Measurements from ENCODE around the gene HADHB. TPM values are rescaled to one million over a fixed set of nuclear protein-coding genes. Genes with fewer than 3 reads are reported as not detected.
A peak's percentile ranks its signal among the peaks of the same experiment; 100 is the strongest.
"Not testable (repeated sequence)": the region's sequence is repeated elsewhere in the genome, so short reads cannot be mapped to it uniquely, and the experiment has no call there.

HADHB gene
- total and polyA plus RNA-seq, 9 donors: 73.1 to 115 (median 98.5) TPM

DNA sequence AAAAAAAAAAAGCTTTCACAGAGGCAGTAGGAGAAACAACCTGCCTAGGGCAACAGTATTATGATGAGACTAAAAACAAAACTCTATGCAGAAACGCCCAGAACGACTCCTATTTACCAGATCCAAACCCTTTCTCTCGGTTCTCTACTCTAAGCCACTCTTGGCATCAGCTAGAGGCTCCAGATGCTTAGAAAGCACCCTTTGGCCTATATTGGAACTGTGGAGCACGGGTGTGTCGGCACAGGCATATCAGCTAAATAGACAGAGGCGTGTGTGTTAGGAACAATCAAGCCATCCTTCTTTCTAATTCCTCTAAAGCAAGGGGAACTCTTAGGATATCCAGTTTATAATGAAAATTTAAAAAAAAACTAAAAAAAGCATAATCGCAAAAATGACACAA lies 60.4 kb downstream of the HADHB start:
- H3K27ac ChIP-seq (ENCODE audit: low read length); H3K4me1 ChIP-seq (ENCODE audit: control insufficient read depth, insufficient read depth, low read length); H3K27me3 ChIP-seq (ENCODE audit: control insufficient read depth, insufficient read depth, low read length); H3K9me3 ChIP-seq (replicated peaks; ENCODE audit: control insufficient read depth, low read depth, low read length); H3K36me3 ChIP-seq (ENCODE audit: control insufficient read depth, insufficient read depth, low read length); H3K4me3 ChIP-seq (ENCODE audit: low read length): not testable (repeated sequence)
- WGBS (ENCODE audit: insufficient coverage): 63% methylated on average over 2 of the region's 7 CpGs
- DNase-seq: peak; percentile 47

GRCh38 chr2:26305540-26305939 lies 60.8 kb downstream of the HADHB start:
- WGBS (ENCODE audit: insufficient coverage): 67% methylated on average over 2 of the region's 6 CpGs
- H3K9me3 ChIP-seq (replicated peaks; ENCODE audit: control insufficient read depth, low read depth, low read length): no peaks in the 10 kb centered on the region
- DNase-seq: no peak
- no peaks in the 10 kb centered on the region for H3K27me3 ChIP-seq (ENCODE audit: control insufficient read depth, insufficient read depth, low read length)
- H3K4me3 ChIP-seq (ENCODE audit: low read length): no peak overlapping the region
- peaks cover 4% of the 10 kb centered on the region for H3K4me1 ChIP-seq (ENCODE audit: control insufficient read depth, insufficient read depth, low read length)
- H3K36me3 ChIP-seq (ENCODE audit: control insufficient read depth, insufficient read depth, low read length): peaks cover 3% of the 10 kb centered on the region
- H3K27ac ChIP-seq (ENCODE audit: low read length): no peak overlapping the region

DNA sequence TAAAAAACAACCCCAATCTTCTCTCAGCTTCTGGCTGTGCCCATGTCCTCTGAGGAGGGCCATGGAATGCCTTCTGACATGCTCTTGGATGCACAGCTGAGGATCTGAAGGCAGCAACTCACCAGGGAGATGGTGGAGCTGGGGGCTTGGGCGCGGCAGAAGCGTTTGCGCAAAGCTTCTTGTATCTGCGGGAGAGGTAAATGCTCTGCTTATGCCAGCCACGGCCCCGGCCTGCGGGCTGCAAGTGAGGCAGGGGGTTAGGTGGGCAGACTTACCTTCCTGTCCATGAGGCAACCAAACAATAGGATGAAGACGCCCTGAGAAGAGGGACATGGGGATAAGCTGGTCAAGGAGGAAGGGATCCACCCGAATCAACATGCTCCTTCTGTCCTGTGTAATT lies 65.2 kb downstream of the HADHB start:
- Histone ChIP-seq H3K4me3 (ENCODE audit: low read length) (no peak overlapping the region), H3K36me3 (ENCODE audit: control insufficient read depth, insufficient read depth, low read length) (no peaks in the 10 kb centered on the region)
- WGBS (ENCODE audit: insufficient coverage): 63% methylated on average over 3 of the region's 10 CpGs

GRCh38 chr2:26312471-26312870 lies 67.7 kb downstream of the HADHB start:
- no peak overlapping the region for H3K27ac ChIP-seq (ENCODE audit: low read length)
- H3K4me1 ChIP-seq (ENCODE audit: control insufficient read depth, insufficient read depth, low read length): no peaks in the 10 kb centered on the region
- WGBS (ENCODE audit: insufficient coverage): 93% methylated on average over 2 of the region's 9 CpGs
- DNase-seq: no peak
- no peaks in the 10 kb centered on the region for H3K9me3 ChIP-seq (replicated peaks; ENCODE audit: control insufficient read depth, low read depth, low read length)
- H3K36me3 ChIP-seq (ENCODE audit: control insufficient read depth, insufficient read depth, low read length): no peaks in the 10 kb centered on the region
- no peaks in the 10 kb centered on the region for H3K27me3 ChIP-seq (ENCODE audit: control insufficient read depth, insufficient read depth, low read length)
- H3K4me3 ChIP-seq (ENCODE audit: low read length): no peak overlapping the region

More for the DNA sequence above, 65.2 kb downstream of the HADHB start:
- no peak for DNase-seq
- H3K9me3 ChIP-seq (replicated peaks; ENCODE audit: control insufficient read depth, low read depth, low read length): no peaks in the 10 kb centered on the region
- H3K27me3 ChIP-seq (ENCODE audit: control insufficient read depth, insufficient read depth, low read length): no peaks in the 10 kb centered on the region
- H3K27ac ChIP-seq (ENCODE audit: low read length): no peak overlapping the region
- peaks cover 2% of the 10 kb centered on the region for H3K4me1 ChIP-seq (ENCODE audit: control insufficient read depth, insufficient read depth, low read length)

- no peaks in the 10 kb centered on the region for H3K36me3 ChIP-seq (ENCODE audit: control insufficient read depth, insufficient read depth, low read length)
- 90% methylated on average over 12 of the region's 12 CpGs for WGBS (ENCODE audit: insufficient coverage)
Measured at GRCh38 chr2:26313446-26313845, 68.7 kb downstream of the HADHB start.

DNA sequence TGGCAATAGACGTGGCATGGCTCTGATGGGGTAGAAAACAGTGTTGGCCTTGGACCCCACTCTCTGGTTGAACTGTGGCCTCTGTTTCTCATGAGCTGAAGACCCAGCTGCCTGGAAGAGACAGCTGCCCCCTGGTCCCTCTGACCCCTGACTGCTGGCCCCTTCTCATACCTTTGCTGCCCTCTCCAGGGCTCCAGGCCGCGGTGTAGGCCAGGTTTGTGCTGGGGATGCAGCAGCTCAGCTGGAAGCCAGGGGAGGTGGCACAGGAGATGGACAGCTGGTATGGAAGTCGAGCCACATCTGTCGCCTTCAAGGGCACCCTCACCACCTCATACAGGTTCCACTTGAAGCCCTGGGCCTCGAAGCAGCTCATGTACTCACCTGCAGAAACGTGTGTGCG lies 69.5 kb downstream of the HADHB start:
- Histone ChIP-seq H3K27me3 (ENCODE audit: control insufficient read depth, insufficient read depth, low read length) (no peaks in the 10 kb centered on the region), H3K9me3 (replicated peaks; ENCODE audit: control insufficient read depth, low read depth, low read length) (no peaks in the 10 kb centered on the region), H3K27ac (ENCODE audit: low read length) (no peak overlapping the region), H3K4me3 (ENCODE audit: low read length) (no peak overlapping the region), H3K4me1 (ENCODE audit: control insufficient read depth, insufficient read depth, low read length) (no peaks in the 10 kb centered on the region), H3K36me3 (ENCODE audit: control insufficient read depth, insufficient read depth, low read length) (no peaks in the 10 kb centered on the region)
- DNase-seq: no peak
- WGBS (ENCODE audit: insufficient coverage): 64% methylated on average over 4 of the region's 8 CpGs

More at GRCh38 chr2:26313446-26313845, 68.7 kb downstream of the HADHB start:
- Histone ChIP-seq H3K27me3 (ENCODE audit: control insufficient read depth, insufficient read depth, low read length) (no peaks in the 10 kb centered on the region), H3K4me1 (ENCODE audit: control insufficient read depth, insufficient read depth, low read length) (no peaks in the 10 kb centered on the region), H3K9me3 (replicated peaks; ENCODE audit: control insufficient read depth, low read depth, low read length) (no peaks in the 10 kb centered on the region), H3K27ac (ENCODE audit: low read length) (no peak overlapping the region), H3K4me3 (ENCODE audit: low read length) (no peak overlapping the region)
- no peak for DNase-seq

DNA sequence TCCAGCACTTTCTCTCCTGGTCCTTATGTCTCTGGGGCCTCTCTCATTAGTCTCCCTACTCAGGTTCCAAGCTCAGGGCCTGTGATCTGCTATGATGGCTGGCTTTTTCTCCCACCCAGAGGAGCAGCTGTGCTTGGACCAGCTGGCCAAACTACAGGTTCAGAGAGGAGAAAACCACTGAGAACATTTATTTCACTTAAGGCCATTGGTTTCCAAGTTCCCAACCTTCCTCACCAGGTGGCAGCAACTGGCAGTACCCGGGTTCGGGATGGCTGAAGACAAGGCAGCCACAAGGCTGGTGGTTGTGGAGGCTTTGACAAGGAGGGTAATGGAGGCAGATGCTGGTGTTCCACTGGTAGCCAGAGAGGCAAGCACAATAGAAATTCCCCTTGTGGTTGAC lies 71.3 kb downstream of the HADHB start:
- H3K27me3 ChIP-seq (ENCODE audit: control insufficient read depth, insufficient read depth, low read length): no peaks in the 10 kb centered on the region
- WGBS (ENCODE audit: insufficient coverage): no CpG with 5 or more reads among the region's 2 CpGs
- DNase-seq: no peak
- H3K4me3 ChIP-seq (ENCODE audit: low read length): no peak overlapping the region
- H3K27ac ChIP-seq (ENCODE audit: low read length): no peak overlapping the region
- H3K4me1 ChIP-seq (ENCODE audit: control insufficient read depth, insufficient read depth, low read length): no peaks in the 10 kb centered on the region
- H3K9me3 ChIP-seq (replicated peaks; ENCODE audit: control insufficient read depth, low read depth, low read length): no peaks in the 10 kb centered on the region
- no peaks in the 10 kb centered on the region for H3K36me3 ChIP-seq (ENCODE audit: control insufficient read depth, insufficient read depth, low read length)

GRCh38 chr2:26316845-26317244 lies 72.1 kb downstream of the HADHB start:
- no peak overlapping the region for H3K4me3 ChIP-seq (ENCODE audit: low read length)
- H3K27ac ChIP-seq (ENCODE audit: low read length): no peak overlapping the region
- no peaks in the 10 kb centered on the region for H3K27me3 ChIP-seq (ENCODE audit: control insufficient read depth, insufficient read depth, low read length)
- H3K36me3 ChIP-seq (ENCODE audit: control insufficient read depth, insufficient read depth, low read length): no peaks in the 10 kb centered on the region
- 51% methylated on average over 5 of the region's 6 CpGs for WGBS (ENCODE audit: insufficient coverage)
- H3K9me3 ChIP-seq (replicated peaks; ENCODE audit: control insufficient read depth, low read depth, low read length): no peaks in the 10 kb centered on the region
- no peaks in the 10 kb centered on the region for H3K4me1 ChIP-seq (ENCODE audit: control insufficient read depth, insufficient read depth, low read length)
- no peak for DNase-seq

DNA sequence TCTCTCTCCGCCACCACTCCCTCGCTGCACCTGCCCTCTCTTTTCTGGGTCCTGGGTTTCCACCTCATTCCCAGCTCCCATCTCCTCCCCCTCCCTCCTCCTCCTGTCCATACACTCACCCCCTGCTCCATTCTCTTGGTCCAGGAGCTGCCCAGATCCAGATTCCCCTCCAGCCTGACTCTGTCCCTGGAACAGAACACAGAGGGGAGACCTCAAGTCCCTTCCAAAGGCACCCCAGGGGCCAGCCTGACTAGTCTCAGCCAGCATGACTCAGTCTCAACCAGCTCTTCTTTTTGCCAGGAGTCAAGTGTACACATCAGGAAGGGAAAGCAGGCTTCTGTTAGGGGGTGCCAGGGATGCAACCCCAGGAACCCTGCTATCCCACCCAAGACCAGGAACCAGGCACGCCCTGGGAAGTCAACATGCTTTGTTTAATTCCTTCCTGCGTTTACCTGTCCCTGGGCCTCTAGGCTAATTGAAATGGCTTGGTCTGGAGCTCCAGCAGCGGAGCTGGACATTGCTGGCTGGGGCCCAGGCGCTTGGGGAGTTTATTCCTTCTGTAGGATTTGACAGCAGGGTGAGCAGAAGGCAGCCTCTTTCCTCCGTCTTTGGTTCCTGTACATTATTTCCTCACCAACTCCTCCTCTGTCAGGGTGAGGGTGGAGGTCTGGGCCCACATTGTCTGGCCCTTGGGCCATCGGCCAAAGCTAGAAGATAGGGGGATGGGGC lies 72.8 kb downstream of the HADHB start:
- Histone ChIP-seq H3K27ac (ENCODE audit: low read length) (no peak overlapping the region), H3K4me1 (ENCODE audit: control insufficient read depth, insufficient read depth, low read length) (no peaks in the 10 kb centered on the region), H3K36me3 (ENCODE audit: control insufficient read depth, insufficient read depth, low read length) (no peaks in the 10 kb centered on the region), H3K9me3 (replicated peaks; ENCODE audit: control insufficient read depth, low read depth, low read length) (no peaks in the 10 kb centered on the region), H3K4me3 (ENCODE audit: low read length) (no peak overlapping the region), H3K27me3 (ENCODE audit: control insufficient read depth, insufficient read depth, low read length) (no peaks in the 10 kb centered on the region)
- no peak for DNase-seq
- 73% methylated on average over 3 of the region's 8 CpGs for WGBS (ENCODE audit: insufficient coverage)

DNA sequence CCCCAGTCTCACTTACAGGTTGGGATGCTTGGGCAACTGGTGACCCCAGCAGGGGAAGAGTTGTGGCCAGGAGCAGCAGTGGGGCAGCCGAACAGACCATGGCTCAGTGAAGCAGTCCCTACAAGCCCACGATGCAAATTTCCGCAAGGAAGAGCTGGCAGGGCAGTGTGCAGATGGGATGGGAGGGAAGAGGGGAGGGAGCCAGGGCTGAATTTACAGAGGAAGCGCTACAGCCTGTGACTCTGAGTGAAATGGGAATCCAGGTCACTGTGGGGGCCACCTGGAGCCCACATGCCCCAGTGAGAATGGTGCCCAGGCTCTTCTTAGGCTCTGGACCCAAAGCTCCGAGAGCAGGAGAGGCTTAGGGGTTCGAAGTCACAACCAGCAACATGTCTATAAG lies 74.2 kb downstream of the HADHB start:
- 42% methylated on average over 6 of the region's 6 CpGs for WGBS (ENCODE audit: insufficient coverage)
- Histone ChIP-seq H3K36me3 (ENCODE audit: control insufficient read depth, insufficient read depth, low read length) (no peaks in the 10 kb centered on the region), H3K27ac (ENCODE audit: low read length) (no peak overlapping the region), H3K27me3 (ENCODE audit: control insufficient read depth, insufficient read depth, low read length) (no peaks in the 10 kb centered on the region), H3K4me1 (ENCODE audit: control insufficient read depth, insufficient read depth, low read length) (no peaks in the 10 kb centered on the region), H3K4me3 (ENCODE audit: low read length) (no peak overlapping the region), H3K9me3 (replicated peaks; ENCODE audit: control insufficient read depth, low read depth, low read length) (no peaks in the 10 kb centered on the region)
- DNase-seq: no peak

- H3K4me1 ChIP-seq (ENCODE audit: control insufficient read depth, insufficient read depth, low read length); H3K9me3 ChIP-seq (replicated peaks; ENCODE audit: control insufficient read depth, low read depth, low read length); H3K27ac ChIP-seq (ENCODE audit: low read length); H3K27me3 ChIP-seq (ENCODE audit: control insufficient read depth, insufficient read depth, low read length); DNase-seq; H3K36me3 ChIP-seq (ENCODE audit: control insufficient read depth, insufficient read depth, low read length); H3K4me3 ChIP-seq (ENCODE audit: low read length): not testable (repeated sequence)
Measured at GRCh38 chr2:26324479-26324878, 79.7 kb downstream of the HADHB start.

Data from muscle of leg (tissue), 11 donors.